Epithelial cell of proximal tubule (primary cell): ENCODE data around the gene MAP1B. TPM values are rescaled to one million over a fixed set of nuclear protein-coding genes. Genes with fewer than 3 reads are reported as not detected.

Experiments
- DNase-seq: peaks from one replicate; pipeline ENCODE4 v3.0.0-alpha.2; 2011; ENCODE audit warnings: low read depth
- H3K4me3 ChIP-seq: 2 replicates; pipeline ENCODE4 v1.5.1; 2011; ENCODE audit warnings: low read depth, mild to moderate bottlenecking, low read length
- CTCF ChIP-seq: conservative IDR thresholded peaks from 2 replicates; pipeline ENCODE4 v1.5.1; 2012; ENCODE audit warnings: low read depth, mild to moderate bottlenecking, low read length
- total RNA-seq: library from RNA; depleted of rRNA; stranded (reverse); fragments of >200 nt; gene quantifications from 2 replicates; pipeline ENCODE4 v1.2.3, GENCODE V29; 2015

The MAP1B gene
- total RNA-seq, 1 donor from 2014 or later, result 305 TPM

DNA sequence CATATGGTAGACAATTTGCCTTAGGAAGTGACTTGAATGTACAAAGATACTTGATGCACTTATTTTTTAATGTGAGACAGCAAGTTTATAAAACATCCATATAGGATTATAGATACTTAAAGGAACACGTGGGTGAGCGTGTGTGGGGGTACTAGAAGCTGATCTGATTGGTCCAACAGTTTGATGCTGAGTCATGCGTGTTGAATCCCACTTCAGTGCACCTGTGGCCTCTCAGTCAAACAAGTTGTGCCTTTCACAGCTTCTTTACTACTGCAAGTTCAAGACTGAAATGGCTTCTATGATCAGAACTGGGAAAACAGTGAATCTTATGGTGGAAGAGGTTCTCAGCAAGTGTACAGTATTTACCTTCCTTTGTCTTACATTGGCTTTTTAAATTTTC, 98.9 kb downstream of the MAP1B start:
- no peak overlapping the region for H3K4me3 ChIP-seq
- no peak for TF ChIP-seq CTCF
- no peak for DNase-seq

- DNase-seq, result no peak
- no peak overlapping the region for H3K4me3 ChIP-seq
- TF ChIP-seq CTCF, result no peak
Observed at GRCh38 chr5:72206994-72207393, 99.7 kb downstream of the MAP1B start.

GRCh38 chr5:72208324-72208926, 101.2 kb downstream of the MAP1B start:
- no peak for TF ChIP-seq CTCF
- no peak overlapping the region for H3K4me3 ChIP-seq
- no peak for DNase-seq

DNA sequence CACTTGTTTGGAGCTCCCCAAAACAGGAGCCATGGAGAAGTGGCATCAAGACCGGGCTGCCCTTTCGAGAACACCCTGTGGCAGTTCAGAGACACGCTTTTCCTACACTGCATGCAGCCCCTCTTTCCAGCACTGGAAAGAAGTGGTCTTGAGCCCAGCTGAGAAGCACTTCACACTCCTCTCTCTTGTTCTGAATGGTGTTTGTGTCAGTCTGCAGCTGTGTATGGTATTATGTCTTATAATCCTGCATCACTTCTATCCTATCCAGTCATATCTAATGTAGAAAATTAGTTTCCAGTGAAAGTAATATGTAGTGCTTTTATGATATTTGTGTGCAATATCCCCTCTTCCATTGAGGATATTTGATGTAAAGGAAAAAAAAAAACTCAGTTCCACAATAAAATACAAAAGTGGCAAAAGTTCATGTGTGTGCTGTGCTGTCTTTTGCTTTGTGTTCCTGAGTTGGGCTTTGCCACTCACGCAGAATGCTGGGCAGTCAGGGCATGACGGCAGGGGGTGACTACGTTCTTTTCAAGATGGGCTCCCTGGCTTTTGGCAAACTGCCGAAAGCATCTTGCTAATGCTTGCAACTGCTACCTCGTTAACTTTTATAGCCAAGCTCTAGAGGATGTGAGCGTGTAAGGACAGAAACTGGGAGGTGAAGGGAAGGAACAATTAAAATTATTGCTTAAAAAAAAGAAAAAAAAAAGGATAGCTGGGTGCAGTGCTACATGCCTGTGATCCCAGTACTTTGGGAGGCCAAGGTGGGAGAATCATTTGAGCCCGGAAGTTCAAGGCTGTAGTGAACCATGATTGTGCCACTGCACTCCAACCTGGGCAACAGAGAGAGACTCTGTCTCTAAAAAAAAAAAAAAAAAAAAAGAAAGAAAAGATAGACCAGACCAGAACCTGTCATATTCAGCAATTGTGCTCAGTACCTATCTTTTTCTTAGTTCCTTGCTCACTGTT, 102.2 kb downstream of the MAP1B start:
- DNase-seq, result no peak
- no peak for TF ChIP-seq CTCF
- no peak overlapping the region for H3K4me3 ChIP-seq

GRCh38 chr5:72210888-72211678, 103.8 kb downstream of the MAP1B start:
- no peak overlapping the region for H3K4me3 ChIP-seq
- no peak for TF ChIP-seq CTCF

GRCh38 chr5:72212171-72212570, 104.9 kb downstream of the MAP1B start:
- DNase-seq, result no peak
- no peak overlapping the region for H3K4me3 ChIP-seq
- no peak for TF ChIP-seq CTCF

More at GRCh38 chr5:72210888-72211678, 103.8 kb downstream of the MAP1B start:
- peak; percentile 35 for DNase-seq
